Measurements from ENCODE around the gene TTYH1. TPM values are rescaled to one million over a fixed set of nuclear protein-coding genes. Genes with fewer than 3 reads are reported as not detected.

The TTYH1 gene
- polyA plus RNA-seq, 1 of the 3 experiments (the other 2 are of a cell fraction) = 0.05 TPM

- no peaks in the 10 kb centered on the region for H4K20me1 ChIP-seq (ENCODE audit: insufficient read depth)
- H3K27ac ChIP-seq (ENCODE audit: low read depth in 2 of 2, low read length in 1 of 2) = no peak overlapping the region
- DNase-seq = no peak
- no peaks in the 10 kb centered on the region for H3K36me3 ChIP-seq (replicated peaks in 1 of 2; ENCODE audit: control insufficient read depth in 1 of 2, insufficient read depth in 2 of 2, low read length in 1 of 2)
- H3K27me3 ChIP-seq (ENCODE audit: insufficient read depth) = peaks cover 71% of the 10 kb centered on the region
- no peaks in the 10 kb centered on the region for H3K9me2 ChIP-seq
- H3K4me3 ChIP-seq (ENCODE audit: low read depth in 2 of 2, low read length in 1 of 2) = no peak overlapping the region
- no peak overlapping the region for H3K9ac ChIP-seq
- H3F3A ChIP-seq (replicated peaks; ENCODE audit: insufficient read depth) = peaks cover 5% of the 10 kb centered on the region
- no peak for TF ChIP-seq SIN3A (IDR thresholded peaks at IDR 0.05; ENCODE audit: borderline replicate concordance, low read depth, low read length)
- no peak for TF ChIP-seq MAX (IDR thresholded peaks at IDR 0.05; ENCODE audit: low read depth)
- no peak for TF ChIP-seq SMC3 (IDR thresholded peaks at IDR 0.05; ENCODE audit: low read depth, low read length)
- no peak for TF ChIP-seq FOXJ3 (CRISPR knock-in tag; IDR thresholded peaks at IDR 0.05)
- no peak for TF ChIP-seq NRF1 (IDR thresholded peaks at IDR 0.05; ENCODE audit: low read depth, low read length)
- TF ChIP-seq FOXM1 (IDR thresholded peaks at IDR 0.05; ENCODE audit: low read depth) = no peak
- no peak for TF ChIP-seq CHD2 (IDR thresholded peaks at IDR 0.05; ENCODE audit: low read length, partially characterized antibody)
- no peak for TF ChIP-seq EZH2phosphoT487 (IDR thresholded peaks at IDR 0.05; ENCODE audit: borderline replicate concordance, low read depth)
- peak overlapping the region; percentile 53; the same call in 1 of the 2 replicates for H3K4me2 ChIP-seq
- ChIA-PET CTCF (interaction anchor here (4.0 kb wide), 1 partner anchor 27 kb away, joined by 19 read pairs; no protein-coding TSS in a partner anchor), POLR2A (no interaction called here)
- no peaks in the 10 kb centered on the region for H3K4me1 ChIP-seq (ENCODE audit: control insufficient read depth in 1 of 2, insufficient read depth in 2 of 2, low read depth in 1 of 2, low read length in 1 of 2)
- H3K79me2 ChIP-seq (ENCODE audit: insufficient read depth) = no peaks in the 10 kb centered on the region
- H3K9me3 ChIP-seq = no peaks in the 10 kb centered on the region
- 16% methylated on average over 21 of the region's 25 CpGs for WGBS (ENCODE audit: low lambda C conversion rate)
- H2AFZ ChIP-seq (ENCODE audit: low read depth) = peak overlapping the region; percentile 64; the same call in 1 of the 2 replicates
These were observed 3.0 kb downstream of the TTYH1 start for GRCh38 chr19:54418030-54418929.

GRCh38 chr19:54418930-54419800, 3.9 kb downstream of the TTYH1 start:
- H3K9me2 ChIP-seq = no peaks in the 10 kb centered on the region

More at GRCh38 chr19:54418930-54419800, 3.9 kb downstream of the TTYH1 start:
- Histone ChIP-seq H3K4me2 (no peak overlapping the region; the same call in 1 of the 2 replicates), H3K27me3 (ENCODE audit: insufficient read depth) (peaks cover 79% of the 10 kb centered on the region), H3F3A (replicated peaks; ENCODE audit: insufficient read depth) (peaks cover 5% of the 10 kb centered on the region), H3K4me1 (ENCODE audit: control insufficient read depth in 1 of 2, insufficient read depth in 2 of 2, low read depth in 1 of 2, low read length in 1 of 2) (no peaks in the 10 kb centered on the region), H3K4me3 (ENCODE audit: low read depth in 2 of 2, low read length in 1 of 2) (no peak overlapping the region), H3K9ac (no peak overlapping the region), H3K9me3 (no peaks in the 10 kb centered on the region), H2AFZ (ENCODE audit: low read depth) (no peak overlapping the region), H3K79me2 (ENCODE audit: insufficient read depth) (no peaks in the 10 kb centered on the region), H4K20me1 (ENCODE audit: insufficient read depth) (no peaks in the 10 kb centered on the region), H3K36me3 (replicated peaks in 1 of 2; ENCODE audit: control insufficient read depth in 1 of 2, insufficient read depth in 2 of 2, low read length in 1 of 2) (no peaks in the 10 kb centered on the region), H3K27ac (ENCODE audit: low read depth in 2 of 2, low read length in 1 of 2) (no peak overlapping the region)
- DNase-seq = no peak
- 46% methylated on average over 7 of the region's 26 CpGs for WGBS (ENCODE audit: low lambda C conversion rate)
- ChIA-PET CTCF (interaction anchor here (1.1 to 4.0 kb wide), 2 partner anchors 13 to 28 kb away, joined by 3 to 19 read pairs; no protein-coding TSS in a partner anchor), POLR2A (interaction anchor here (1.1 kb wide), 1 partner anchor 29 kb away, joined by 3 read pairs; the partner anchor contains the start of gene LENG8)
- TF ChIP-seq GABPA (IDR thresholded peaks at IDR 0.05; ENCODE audit: low read depth) (no peak), MAX (IDR thresholded peaks at IDR 0.05; ENCODE audit: low read depth) (no peak), FOXM1 (IDR thresholded peaks at IDR 0.05; ENCODE audit: low read depth) (no peak), GATA2 (CRISPR knock-in tag; IDR thresholded peaks at IDR 0.05) (no peak), POLR2AphosphoS5 (IDR thresholded peaks at IDR 0.05; ENCODE audit: low read depth, low read length) (no peak), RFX5 (IDR thresholded peaks at IDR 0.05; ENCODE audit: low read length) (no peak), TEAD4 (IDR thresholded peaks at IDR 0.05; ENCODE audit: borderline replicate concordance, insufficient read depth) (no peak), REST (IDR thresholded peaks at IDR 0.05; ENCODE audit: low read depth, low read length) (no peak)

Measured in SK-N-SH (cell line).